Upper lobe of right lung (tissue), 1 donor: ENCODE results near the gene NBEA. TPM values are rescaled to one million over a fixed set of nuclear protein-coding genes. Genes with fewer than 3 reads are reported as not detected.

Source experiments
- ATAC-seq: fragments of 200-7000 bp; cut with Tn5 transposase; one replicate; pipeline ENCODE4 v1.9.1; 2020; ENCODE audit warnings: mild to moderate bottlenecking, moderate library complexity
- DNase-seq: peaks from one replicate; pipeline ENCODE4 v3.0.0-alpha.2; 2020
- H3K27ac ChIP-seq: fragments of 200-600 bp; one replicate; pipeline ENCODE4 v1.8.0; 2022
- H3K27me3 ChIP-seq: fragments of 200-600 bp; one replicate; pipeline ENCODE4 v1.8.0; 2022; ENCODE audit warnings: mild to moderate bottlenecking
- H3K36me3 ChIP-seq: fragments of 200-600 bp; one replicate; pipeline ENCODE4 v1.8.0; 2022
- H3K4me1 ChIP-seq: fragments of 200-600 bp; one replicate; pipeline ENCODE4 v1.8.0; 2022
- H3K4me3 ChIP-seq: fragments of 200-600 bp; one replicate; pipeline ENCODE4 v1.8.0; 2022; ENCODE audit warnings: mild to moderate bottlenecking
- H3K9me3 ChIP-seq: fragments of 200-600 bp; one replicate; pipeline ENCODE4 v1.8.0; 2022
- intact Hi-C: fragments of 100-400 bp; cut with DNase I; formaldehyde crosslinking; loops from one replicate; pipeline ENCODE4 v1.11.0; 2022
- total RNA-seq: library from RNA; stranded (reverse); fragmentation: NEBNext Ultra II Directional; extraction: Animal tissue kit (Norgen Biotek cat#: 25700); gene quantifications from one replicate; pipeline ENCODE4 v1.2.1, GENCODE V29; 2021
- TF ChIP-seq, protein P1 (sequence below): fragments of 200-600 bp; IDR thresholded peaks from one replicate; pipeline ENCODE4 v1.8.0; 2022; ENCODE audit warnings: antibody characterized with exemption
- donor health status: DM: no; HTN: yes; CAD: no; lungs with severe emphysema.

NBEA gene
- total RNA-seq, 1 donor from 2014 or later, result 5.6 TPM

DNA sequence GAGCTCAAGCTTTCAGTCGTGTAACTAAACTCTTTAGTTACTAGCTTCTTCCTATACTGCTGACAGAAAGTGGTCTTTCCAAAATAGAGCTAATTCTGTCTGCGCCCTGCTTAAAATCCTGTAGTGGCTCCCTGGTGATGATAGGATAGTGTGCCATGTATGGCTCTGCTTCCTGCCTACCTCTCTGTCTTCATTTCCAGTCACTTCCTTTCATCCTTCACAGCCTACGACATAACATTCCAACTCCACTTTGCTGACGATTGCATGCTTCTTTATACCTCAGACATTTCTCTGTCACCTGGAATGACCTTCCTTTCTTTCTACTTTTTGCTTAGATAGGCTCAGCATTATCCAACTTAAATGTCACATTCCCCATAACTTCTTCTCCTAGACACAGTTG, 343.6 kb downstream of the NBEA start:
- no peaks in the 10 kb centered on the region for H3K36me3 ChIP-seq

DNA sequence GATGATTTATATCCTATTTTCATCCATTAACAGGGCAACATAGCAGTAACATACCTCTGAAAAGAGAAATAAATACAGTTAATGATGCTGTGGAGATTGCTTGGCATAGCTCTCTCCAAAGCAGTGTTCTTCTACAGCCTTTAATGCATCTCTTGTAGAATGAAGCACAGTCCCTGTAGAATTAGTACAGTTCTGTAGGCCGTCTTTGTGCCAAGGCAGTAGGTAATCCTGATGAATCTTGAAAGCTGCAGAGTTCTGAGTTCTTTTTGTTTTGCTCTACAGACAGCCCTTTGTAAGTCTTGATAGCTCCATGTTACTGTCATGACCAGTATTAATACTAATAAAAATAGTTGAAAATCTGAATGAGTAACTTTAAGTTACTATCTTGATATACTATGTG, 350.3 kb downstream of the NBEA start:
- DNase-seq, result no peak
- ATAC-seq, result no peak
- H3K9me3 ChIP-seq, result no peaks in the 10 kb centered on the region
- no peak overlapping the region for H3K4me3 ChIP-seq
- TF ChIP-seq, protein P1, sequence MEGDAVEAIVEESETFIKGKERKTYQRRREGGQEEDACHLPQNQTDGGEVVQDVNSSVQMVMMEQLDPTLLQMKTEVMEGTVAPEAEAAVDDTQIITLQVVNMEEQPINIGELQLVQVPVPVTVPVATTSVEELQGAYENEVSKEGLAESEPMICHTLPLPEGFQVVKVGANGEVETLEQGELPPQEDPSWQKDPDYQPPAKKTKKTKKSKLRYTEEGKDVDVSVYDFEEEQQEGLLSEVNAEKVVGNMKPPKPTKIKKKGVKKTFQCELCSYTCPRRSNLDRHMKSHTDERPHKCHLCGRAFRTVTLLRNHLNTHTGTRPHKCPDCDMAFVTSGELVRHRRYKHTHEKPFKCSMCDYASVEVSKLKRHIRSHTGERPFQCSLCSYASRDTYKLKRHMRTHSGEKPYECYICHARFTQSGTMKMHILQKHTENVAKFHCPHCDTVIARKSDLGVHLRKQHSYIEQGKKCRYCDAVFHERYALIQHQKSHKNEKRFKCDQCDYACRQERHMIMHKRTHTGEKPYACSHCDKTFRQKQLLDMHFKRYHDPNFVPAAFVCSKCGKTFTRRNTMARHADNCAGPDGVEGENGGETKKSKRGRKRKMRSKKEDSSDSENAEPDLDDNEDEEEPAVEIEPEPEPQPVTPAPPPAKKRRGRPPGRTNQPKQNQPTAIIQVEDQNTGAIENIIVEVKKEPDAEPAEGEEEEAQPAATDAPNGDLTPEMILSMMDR, result no peak
- intact Hi-C loops, result no loop called here
- H3K36me3 ChIP-seq, result no peaks in the 10 kb centered on the region
- H3K27ac ChIP-seq, result no peak overlapping the region
- no peaks in the 10 kb centered on the region for H3K4me1 ChIP-seq
- no peaks in the 10 kb centered on the region for H3K27me3 ChIP-seq

More for the DNA sequence above, 343.6 kb downstream of the NBEA start:
- no peaks in the 10 kb centered on the region for H3K4me1 ChIP-seq
- H3K4me3 ChIP-seq, result no peak overlapping the region
- no peaks in the 10 kb centered on the region for H3K27me3 ChIP-seq
- H3K27ac ChIP-seq, result no peak overlapping the region
- ATAC-seq (no peak), DNase-seq (no peak)
- TF ChIP-seq, protein P1, result no peak
- intact Hi-C loops, result no loop called here
- H3K9me3 ChIP-seq, result no peaks in the 10 kb centered on the region

DNA sequence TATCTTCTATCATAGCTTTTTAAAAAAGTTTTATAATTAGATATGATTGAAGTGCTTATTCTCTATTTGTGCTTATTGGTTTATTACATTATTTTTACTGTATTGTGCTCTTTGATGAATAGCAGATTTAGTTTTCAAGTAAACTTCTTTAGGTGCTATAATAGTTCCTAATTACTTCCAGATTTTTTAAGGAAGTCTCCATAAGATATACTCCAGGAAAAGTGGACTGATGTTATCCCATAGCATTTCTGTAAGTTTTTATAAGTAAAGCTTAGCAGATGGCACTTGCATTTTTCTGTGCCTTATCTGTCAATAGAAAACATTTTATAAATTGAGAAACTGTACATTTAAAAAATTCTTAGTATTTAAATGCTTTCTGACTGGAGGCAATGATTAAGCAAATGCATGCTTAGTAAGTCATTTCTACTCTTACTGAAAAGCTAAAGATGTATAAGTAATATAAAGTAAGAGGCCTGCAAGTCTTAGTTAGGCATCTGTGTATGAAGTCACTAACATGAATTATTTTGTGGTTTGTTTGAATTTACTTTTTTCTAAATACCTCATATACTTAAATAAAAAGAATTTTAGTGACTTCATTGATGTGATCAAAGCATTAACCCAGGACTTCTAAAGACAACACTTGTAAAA, 351.6 kb downstream of the NBEA start:
- Histone ChIP-seq H3K27me3 (no peaks in the 10 kb centered on the region), H3K4me1 (no peaks in the 10 kb centered on the region), H3K9me3 (no peaks in the 10 kb centered on the region), H3K4me3 (no peak overlapping the region), H3K27ac (no peak overlapping the region), H3K36me3 (no peaks in the 10 kb centered on the region)
- intact Hi-C loops, result no loop called here
- DNase-seq (no peak), ATAC-seq (no peak)
- TF ChIP-seq, protein P1, result no peak

DNA sequence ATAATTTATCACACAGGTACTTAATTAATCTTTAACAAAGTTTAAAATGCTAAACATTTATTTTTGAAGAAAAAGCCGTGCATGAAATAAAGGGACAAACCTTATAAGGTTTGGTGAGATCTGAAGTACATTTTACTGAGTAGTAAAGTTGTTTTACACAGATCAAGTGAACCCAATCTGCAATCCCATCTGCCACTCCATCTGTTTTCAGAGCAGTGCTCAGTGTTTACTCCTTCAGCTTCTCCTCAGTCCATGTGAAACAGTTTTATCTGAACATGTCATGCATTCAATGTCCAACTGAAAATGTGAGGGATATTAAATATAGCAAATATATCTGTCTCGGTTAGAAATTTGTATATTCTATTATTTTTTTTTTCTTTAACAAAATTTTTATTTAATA, 367.6 kb downstream of the NBEA start:
- intact Hi-C loops, result no loop called here
- TF ChIP-seq, protein P1, result no peak
- DNase-seq (no peak), ATAC-seq (no peak)
- Histone ChIP-seq H3K9me3 (no peaks in the 10 kb centered on the region), H3K4me1 (no peaks in the 10 kb centered on the region), H3K4me3 (no peak overlapping the region), H3K36me3 (no peaks in the 10 kb centered on the region), H3K27me3 (no peaks in the 10 kb centered on the region), H3K27ac (no peak overlapping the region)

DNA sequence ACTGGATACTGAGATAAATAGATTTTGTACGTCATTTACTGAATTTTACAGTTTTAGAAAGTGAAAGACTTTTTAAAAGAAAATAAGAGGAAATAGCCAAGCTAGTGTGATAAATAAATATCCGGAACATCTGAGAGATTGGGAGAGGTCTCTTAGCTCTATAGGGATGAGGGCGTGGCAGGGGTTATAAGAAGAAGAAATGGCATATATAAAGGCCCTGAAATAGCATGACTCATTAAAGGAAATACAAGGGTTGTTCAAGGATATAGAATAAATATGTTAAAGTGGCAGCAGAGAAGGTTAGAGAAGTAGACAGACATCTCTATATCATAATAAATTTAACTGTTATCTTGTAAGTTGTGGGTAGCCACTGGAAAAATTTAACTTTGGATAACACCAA, 390.1 kb downstream of the NBEA start:
- TF ChIP-seq, protein P1, result no peak
- H3K4me3 ChIP-seq, result no peak overlapping the region
- no peaks in the 10 kb centered on the region for H3K36me3 ChIP-seq
- H3K4me1 ChIP-seq, result no peaks in the 10 kb centered on the region
- DNase-seq (no peak), ATAC-seq (no peak)
- no peaks in the 10 kb centered on the region for H3K27me3 ChIP-seq
- H3K27ac ChIP-seq, result no peak overlapping the region
- intact Hi-C loops, result no loop called here
- H3K9me3 ChIP-seq, result no peaks in the 10 kb centered on the region

DNA sequence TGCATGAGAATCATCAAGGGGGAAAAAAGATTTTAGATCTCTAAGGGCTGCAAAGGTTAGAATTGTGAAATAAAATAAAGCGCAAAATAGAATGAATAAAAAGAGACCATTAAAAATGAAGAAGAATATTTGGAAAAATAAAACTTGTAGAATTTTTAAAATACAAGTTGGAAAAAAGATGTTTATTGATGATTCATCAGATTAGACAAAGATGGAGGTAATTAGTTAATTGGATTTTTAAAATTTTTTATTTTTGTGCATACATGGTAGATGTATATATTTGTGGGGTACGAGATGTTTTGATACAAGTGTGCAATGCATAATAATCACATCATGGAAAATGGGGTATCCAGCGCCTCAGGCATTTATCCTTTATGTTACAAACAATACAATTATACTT, 391.1 kb downstream of the NBEA start:
- H3K36me3 ChIP-seq, result no peaks in the 10 kb centered on the region
- TF ChIP-seq, protein P1, result no peak
- no peak overlapping the region for H3K27ac ChIP-seq
- DNase-seq, result no peak
- ATAC-seq, result no peak
- no peak overlapping the region for H3K4me3 ChIP-seq
- H3K9me3 ChIP-seq, result no peaks in the 10 kb centered on the region
- no peaks in the 10 kb centered on the region for H3K4me1 ChIP-seq
- intact Hi-C loops, result no loop called here
- no peaks in the 10 kb centered on the region for H3K27me3 ChIP-seq
